OCI-LY3 (cell line): ENCODE data around the gene SHROOM3.

Source experiments
- H2AFZ ChIP-seq: fragments of 200-600, 300-600 bp; shearing (Covaris generic); 2 replicates; pipeline ENCODE4 v1.6.0; 2014; ENCODE audit warnings: antibody characterized with exemption, low read depth, low read length
- H3K27ac ChIP-seq: fragments of 200-600, 300-600 bp; sonication (generic); 2 replicates; pipeline ENCODE4 v1.5.1; 2014; ENCODE audit warnings: mild to moderate bottlenecking, low read length, moderate library complexity, mixed read lengths
- H3K27me3 ChIP-seq: fragments of 200-600, 300-600 bp; sonication (generic); 2 replicates; pipeline ENCODE4 v1.6.1; 2014; ENCODE audit warnings: low read depth, low read length, mixed read lengths
- H3K36me3 ChIP-seq: fragments of 200-600, 300-600 bp; sonication (generic); replicated peaks from 2 replicates; pipeline ENCODE3; 2014; ENCODE audit warnings: low read depth, low read length, mixed read lengths
- H3K4me1 ChIP-seq: fragments of 300-600, 200-600 bp; sonication (generic); 2 replicates; pipeline ENCODE4 v1.6.1; 2014; ENCODE audit warnings: low read length, mixed read lengths
- H3K4me2 ChIP-seq: fragments of 200-600, 300-600 bp; sonication (generic); 2 replicates; pipeline ENCODE4 v1.6.1; 2014; ENCODE audit warnings: low read length, mixed read lengths
- H3K4me3 ChIP-seq: fragments of 300-600, 200-600 bp; sonication (generic); 2 replicates; pipeline ENCODE4 v1.5.1; 2014; ENCODE audit warnings: antibody characterized with exemption, mild to moderate bottlenecking, low read length, moderate library complexity
- H3K79me2 ChIP-seq: fragments of 300-600, 200-600 bp; shearing (Covaris generic); 2 replicates; pipeline ENCODE4 v1.6.1; 2014; ENCODE audit warnings: mild to moderate bottlenecking, low read length, mixed read lengths
- H3K9ac ChIP-seq: fragments of 300-600, 200-600 bp; shearing (Covaris generic); 2 replicates; pipeline ENCODE4 v1.6.0; 2014; ENCODE audit warnings: mild to moderate bottlenecking, low read length, moderate library complexity
- H3K9me3 ChIP-seq: fragments of 200-600, 300-600 bp; shearing (Covaris generic); 2 replicates; pipeline ENCODE4 v1.6.1; 2014; ENCODE audit warnings: low read length, mixed read lengths; ENCODE audit not compliant: insufficient read depth
- H4K20me1 ChIP-seq: fragments of 200-600, 300-600 bp; sonication (generic); 2 replicates; pipeline ENCODE4 v1.6.1; 2016; ENCODE audit warnings: low read length, mixed read lengths; ENCODE audit not compliant: insufficient read depth
- CTCF ChIP-seq: fragments of 200-600, 300-600 bp; sonication (generic); IDR thresholded peaks from 2 replicates; pipeline ENCODE4 v1.5.1; 2014; ENCODE audit warnings: antibody characterized with exemption, low read length, low read depth
- EZH2phosphoT487 ChIP-seq: fragments of 200-600 bp; shearing (Covaris generic); IDR thresholded peaks from 2 replicates; pipeline ENCODE4 v1.6.1; 2018; ENCODE audit warnings: antibody characterized with exemption, mixed run types, low read depth

The SHROOM3 gene

GRCh38 chr4:76714226-76714625, 279.2 kb downstream of the SHROOM3 start:
- Histone ChIP-seq H3K27ac (no peak overlapping the region), H2AFZ (no peak overlapping the region), H3K4me2 (no peak overlapping the region), H3K36me3 (no peaks in the 10 kb centered on the region), H3K27me3 (0 out of 2 replicates have a peak, but pooled peaks cover 4% of the 10 kb centered on the region), H3K79me2 (no peaks in the 10 kb centered on the region), H3K9me3 (no peaks in the 10 kb centered on the region), H3K4me3 (no peak overlapping the region), H3K4me1 (peaks cover 32% of the 10 kb centered on the region), H4K20me1 (no peaks in the 10 kb centered on the region), H3K9ac (no peak overlapping the region)
- no peak for TF ChIP-seq CTCF
- no peak for TF ChIP-seq EZH2phosphoT487

GRCh38 chr4:76716020-76716419, 281.0 kb downstream of the SHROOM3 start:
- H3K27ac ChIP-seq: no peak overlapping the region
- 0 out of 2 replicates have a peak, but pooled peaks cover 6% of the 10 kb centered on the region for H3K27me3 ChIP-seq
- peaks cover 36% of the 10 kb centered on the region for H3K4me1 ChIP-seq
- H4K20me1 ChIP-seq: no peaks in the 10 kb centered on the region
- H3K36me3 ChIP-seq: no peaks in the 10 kb centered on the region
- no peaks in the 10 kb centered on the region for H3K9me3 ChIP-seq
- no peak overlapping the region for H2AFZ ChIP-seq
- no peak overlapping the region for H3K9ac ChIP-seq
- H3K4me3 ChIP-seq: no peak overlapping the region
- H3K79me2 ChIP-seq: no peaks in the 10 kb centered on the region
- TF ChIP-seq CTCF (no peak), EZH2phosphoT487 (no peak)
- H3K4me2 ChIP-seq: peak overlapping the region; percentile 33; the same call in 1 of the 2 replicates

GRCh38 chr4:76716658-76717057, 281.6 kb downstream of the SHROOM3 start:
- no peaks in the 10 kb centered on the region for H4K20me1 ChIP-seq
- peaks cover 36% of the 10 kb centered on the region for H3K4me1 ChIP-seq
- H3K4me3 ChIP-seq: 0 out of 2 replicates have a peak overlapping the region, but pooled peaks have one; percentile 2
- 0 out of 2 replicates have a peak, but pooled peaks cover 6% of the 10 kb centered on the region for H3K27me3 ChIP-seq
- TF ChIP-seq EZH2phosphoT487 (no peak), CTCF (no peak)
- H3K4me2 ChIP-seq: peak overlapping the region; percentile 33
- no peaks in the 10 kb centered on the region for H3K79me2 ChIP-seq
- no peak overlapping the region for H2AFZ ChIP-seq
- H3K9ac ChIP-seq: no peak overlapping the region
- H3K9me3 ChIP-seq: no peaks in the 10 kb centered on the region
- H3K36me3 ChIP-seq: no peaks in the 10 kb centered on the region
- H3K27ac ChIP-seq: no peak overlapping the region

GRCh38 chr4:76717431-76717830, 282.4 kb downstream of the SHROOM3 start:
- no peaks in the 10 kb centered on the region for H3K79me2 ChIP-seq

More at GRCh38 chr4:76717431-76717830, 282.4 kb downstream of the SHROOM3 start:
- no peak overlapping the region for H3K4me3 ChIP-seq
- no peaks in the 10 kb centered on the region for H3K36me3 ChIP-seq
- peak overlapping the region; percentile 33; the same call in 1 of the 2 replicates for H3K4me2 ChIP-seq
- no peak overlapping the region for H3K27ac ChIP-seq
- H3K4me1 ChIP-seq: peaks cover 36% of the 10 kb centered on the region
- no peak overlapping the region for H2AFZ ChIP-seq
- H3K9me3 ChIP-seq: no peaks in the 10 kb centered on the region
- H4K20me1 ChIP-seq: no peaks in the 10 kb centered on the region
- H3K9ac ChIP-seq: no peak overlapping the region
- TF ChIP-seq CTCF (no peak), EZH2phosphoT487 (no peak)
- H3K27me3 ChIP-seq: 0 out of 2 replicates have a peak, but pooled peaks cover 6% of the 10 kb centered on the region
